HG03175 (cell line): ENCODE data around the gene EHD3.
A peak's percentile ranks its signal among the peaks of the same experiment; 100 is the strongest.

ENCODE experiments used
- ATAC-seq: cut with Tn5 transposase; IDR thresholded peaks from one replicate; pipeline ENCODE4 v1.9.1; 2021; ENCODE audit warnings: mild to moderate bottlenecking, moderate library complexity; ENCODE audit not compliant: unreplicated experiment

EHD3 gene

DNA sequence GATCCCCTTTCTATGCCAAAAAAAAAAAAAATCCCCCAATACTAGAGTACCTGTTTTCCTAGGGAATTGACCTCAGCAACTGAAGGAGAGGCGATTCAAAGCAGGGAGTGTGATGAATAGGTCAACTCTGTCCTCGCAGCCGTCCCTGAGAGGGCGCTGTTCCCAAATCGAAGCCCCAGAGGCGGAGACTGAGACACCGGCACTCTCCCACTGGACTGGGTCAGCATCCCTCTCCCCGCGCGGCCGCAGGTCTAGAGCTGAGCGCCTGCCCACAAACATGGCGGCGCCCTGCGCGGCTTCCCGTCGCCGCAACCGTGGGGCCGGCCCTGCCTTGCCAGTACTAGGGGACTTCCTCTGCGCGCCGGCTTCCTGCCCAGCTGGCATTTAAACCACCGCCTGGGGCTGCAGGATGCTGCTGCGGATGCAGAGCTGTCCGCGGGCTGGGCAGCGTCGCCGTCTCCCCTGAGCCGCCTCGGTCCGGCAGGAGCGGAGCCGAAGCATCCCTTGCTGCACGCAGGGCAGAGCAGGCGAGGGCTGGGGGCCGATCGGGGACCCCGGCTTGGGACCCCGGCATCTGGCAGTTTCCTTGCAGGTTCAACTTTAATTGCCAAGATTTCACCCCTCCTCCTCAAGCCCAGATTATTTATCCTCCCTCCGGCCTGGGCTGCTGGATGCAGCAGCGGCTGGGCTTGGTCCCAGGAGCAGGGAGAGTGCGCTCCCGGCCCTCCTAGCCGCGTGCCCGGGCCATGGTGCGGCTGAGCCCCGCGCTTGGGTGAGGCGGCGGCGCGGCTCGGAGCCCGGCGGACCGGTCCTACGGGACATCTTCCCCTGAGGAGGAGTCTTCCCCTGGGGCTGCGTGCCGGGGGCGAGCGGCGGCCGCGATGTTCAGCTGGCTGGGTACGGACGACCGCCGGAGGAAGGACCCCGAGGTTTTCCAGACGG lies at the start of gene EHD3:
Gene EHD3 (plus strand): TSS at position 412 of the 942 bp plus-strand sequence. CDS start 470 bp downstream, at position 882.
- ATAC-seq = peak; percentile 99

DNA sequence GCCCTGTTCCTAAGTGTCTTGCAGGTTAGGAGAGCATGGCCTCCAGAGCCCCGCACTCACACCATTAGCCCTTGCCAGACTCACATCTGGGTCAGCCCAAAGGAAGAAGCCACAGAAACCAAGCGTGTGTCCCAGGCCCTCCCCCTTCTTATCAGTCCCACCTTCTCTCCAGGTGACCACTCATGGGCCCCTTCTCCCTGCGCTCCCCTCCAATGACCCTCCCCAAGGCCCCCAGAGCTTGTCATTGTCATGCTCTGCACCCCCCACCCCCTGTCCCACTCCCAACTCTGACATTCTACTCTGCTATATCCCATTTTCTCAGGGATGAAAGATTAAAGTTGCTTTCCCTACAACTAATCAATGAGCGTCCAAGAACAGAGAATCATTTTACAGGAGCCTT lies 46.8 kb upstream of the EHD3 start:
- no peak for ATAC-seq

DNA sequence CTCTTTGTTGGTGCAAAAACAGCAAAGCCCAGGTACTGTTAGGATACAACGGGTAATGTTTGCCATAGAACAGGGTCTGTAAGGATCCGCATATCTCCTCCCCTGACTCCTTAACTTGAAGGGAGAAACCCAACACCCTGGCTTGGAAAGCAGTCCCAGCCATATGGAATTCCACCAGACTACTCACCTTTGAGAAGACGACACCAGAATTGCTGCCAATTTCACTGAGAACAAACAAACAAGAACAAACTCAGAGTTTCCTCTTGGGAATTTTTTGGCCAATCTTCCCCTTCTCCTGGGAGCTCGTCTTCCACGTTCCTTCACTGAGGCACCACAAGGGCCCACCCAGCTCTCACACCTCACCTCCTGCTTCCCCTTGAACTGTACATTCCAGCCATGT lies 45.8 kb upstream of the EHD3 start:
- no peak for ATAC-seq

DNA sequence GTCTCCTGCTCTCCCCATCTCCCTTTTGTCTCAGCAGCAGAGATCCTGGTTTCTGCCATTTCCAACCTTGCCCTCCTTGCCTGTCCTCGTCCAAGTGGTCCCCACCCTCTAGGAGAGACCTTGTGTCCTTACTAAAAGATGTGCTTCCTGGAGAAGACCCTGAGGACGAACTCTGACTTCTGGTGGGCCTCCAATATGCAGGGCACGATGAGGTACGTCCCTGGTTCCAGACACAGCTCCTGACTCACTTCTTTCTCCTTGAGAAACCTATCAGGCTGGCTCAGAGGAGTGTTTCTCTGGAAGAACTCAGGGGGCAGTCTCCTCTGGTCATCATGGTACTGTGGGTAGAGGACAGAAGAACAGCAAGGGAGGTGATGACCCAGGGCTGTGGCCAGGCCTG lies 44.8 kb upstream of the EHD3 start:
- ATAC-seq = no peak

DNA sequence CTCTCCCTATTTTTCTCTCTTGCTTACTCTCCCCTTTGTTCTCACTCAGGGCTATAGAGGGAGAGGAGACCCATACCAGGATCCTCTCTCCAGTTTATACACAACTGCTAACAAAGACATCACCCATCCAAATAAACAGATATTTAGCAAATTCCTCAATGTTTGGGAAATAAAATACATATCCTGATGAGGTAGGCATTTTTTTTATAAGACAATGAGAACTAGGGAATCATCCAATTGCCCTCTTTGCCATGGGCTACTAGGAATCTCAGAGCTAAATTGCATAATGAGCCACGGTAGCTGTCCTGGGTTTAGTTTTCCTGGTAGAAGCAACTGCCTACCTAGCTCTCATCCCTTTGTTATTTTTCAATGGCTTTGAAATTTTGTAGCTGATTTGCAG lies 43.8 kb upstream of the EHD3 start:
- ATAC-seq = no peak

DNA sequence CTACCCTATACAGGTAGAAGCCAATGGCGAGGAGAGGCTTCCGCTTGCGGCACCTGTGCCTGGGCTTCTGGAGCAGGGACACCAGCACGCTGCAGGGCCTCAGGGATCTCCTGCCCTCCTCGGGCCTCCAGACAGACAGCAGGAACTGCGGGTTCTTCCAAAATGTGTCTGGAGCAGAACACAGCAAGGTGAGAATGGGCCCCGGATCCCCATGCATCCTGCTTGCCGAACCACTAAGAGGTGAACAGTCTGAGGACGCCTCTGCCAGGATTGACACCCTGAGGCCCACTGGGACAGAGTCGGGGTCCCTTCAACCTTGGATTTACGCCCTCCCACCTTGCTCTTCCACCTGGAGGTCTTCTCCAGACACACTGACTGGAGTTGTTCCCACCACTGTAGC lies 42.0 kb upstream of the EHD3 start:
- no peak for ATAC-seq

DNA sequence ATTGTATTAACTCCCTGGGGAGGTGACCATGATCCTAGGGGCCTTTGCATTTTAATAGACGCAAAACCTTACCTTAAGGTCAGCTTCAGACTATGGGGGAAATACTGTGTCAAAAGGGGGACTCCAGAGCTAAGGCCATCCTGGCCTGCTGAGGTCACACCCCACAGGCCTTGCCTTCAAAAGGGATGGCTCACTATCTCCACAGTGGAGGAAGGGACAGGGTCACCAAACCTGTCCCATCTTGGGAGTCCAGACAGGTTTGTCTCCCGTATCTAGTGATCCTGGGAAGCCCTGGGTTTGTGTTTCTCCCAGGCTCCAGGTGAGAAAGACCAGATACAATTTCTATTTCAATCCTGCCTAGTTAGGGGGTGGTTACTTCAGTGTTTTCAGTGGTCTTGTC lies 41.6 kb upstream of the EHD3 start:
- ATAC-seq = no peak

DNA sequence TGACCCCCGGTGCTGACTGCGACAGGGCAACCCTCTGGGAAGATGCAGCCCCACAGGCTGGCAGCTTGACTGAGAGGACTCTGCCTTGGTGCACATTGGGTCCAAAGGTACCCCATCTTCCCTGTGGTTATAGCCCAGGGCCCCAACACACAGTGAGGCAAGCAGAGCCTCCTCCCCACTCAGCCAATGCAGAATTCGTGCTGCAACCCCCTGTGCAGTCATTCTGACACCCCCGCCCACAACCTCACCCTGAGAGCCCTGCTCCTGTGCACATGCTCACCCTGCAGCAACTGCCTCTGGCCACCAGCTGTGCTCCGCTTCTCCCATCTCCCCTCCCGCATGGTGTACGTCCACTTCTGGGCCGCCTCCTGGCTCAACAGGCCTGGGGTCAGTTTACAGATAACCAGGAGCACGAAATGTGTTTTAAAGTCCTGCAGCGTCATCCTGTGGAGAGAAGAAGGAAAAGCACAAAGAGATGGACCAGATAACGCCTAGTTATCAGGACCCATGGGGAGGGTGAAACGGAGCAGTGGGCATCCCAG lies 41.0 kb upstream of the EHD3 start:
- ATAC-seq = no peak

DNA sequence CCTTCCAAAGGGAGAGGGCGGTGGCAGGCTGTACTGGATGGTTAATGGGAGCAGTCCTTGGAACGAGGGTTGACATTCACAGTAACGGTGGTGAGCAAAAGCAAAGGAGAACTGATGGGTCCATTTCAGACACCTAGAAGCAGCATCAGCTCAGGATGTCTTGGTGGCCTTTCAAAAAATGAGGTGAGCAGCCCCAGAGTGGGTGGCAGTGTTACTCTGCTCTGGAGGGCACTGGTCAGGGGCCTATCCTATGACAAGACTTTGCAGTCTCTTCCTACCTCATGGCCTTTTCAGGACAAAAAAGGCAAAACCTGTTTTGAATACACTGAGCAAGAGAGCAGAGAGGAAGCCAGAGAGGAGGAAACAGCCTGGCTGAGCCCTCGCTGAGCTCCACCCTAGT lies 40.1 kb upstream of the EHD3 start:
- ATAC-seq = no peak

DNA sequence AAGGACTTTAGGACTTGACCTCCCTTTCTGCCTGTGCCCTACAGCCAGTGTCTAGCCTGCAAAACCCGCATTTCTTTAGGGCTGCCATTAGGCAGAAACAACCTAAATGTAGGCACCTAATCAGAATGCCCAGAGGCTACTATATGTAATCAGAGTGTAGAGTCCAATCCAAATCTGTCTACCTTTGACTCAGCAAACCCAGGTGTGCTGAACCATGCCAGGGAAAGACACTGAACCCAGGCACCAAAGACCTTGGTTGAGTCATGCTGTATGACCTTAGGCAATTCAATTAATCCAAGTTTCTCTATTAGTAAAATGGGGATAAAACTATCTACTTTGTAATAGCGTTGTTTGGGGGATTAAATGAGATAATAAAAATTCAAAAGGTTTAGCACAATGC lies 37.3 kb upstream of the EHD3 start:
- ATAC-seq = no peak

DNA sequence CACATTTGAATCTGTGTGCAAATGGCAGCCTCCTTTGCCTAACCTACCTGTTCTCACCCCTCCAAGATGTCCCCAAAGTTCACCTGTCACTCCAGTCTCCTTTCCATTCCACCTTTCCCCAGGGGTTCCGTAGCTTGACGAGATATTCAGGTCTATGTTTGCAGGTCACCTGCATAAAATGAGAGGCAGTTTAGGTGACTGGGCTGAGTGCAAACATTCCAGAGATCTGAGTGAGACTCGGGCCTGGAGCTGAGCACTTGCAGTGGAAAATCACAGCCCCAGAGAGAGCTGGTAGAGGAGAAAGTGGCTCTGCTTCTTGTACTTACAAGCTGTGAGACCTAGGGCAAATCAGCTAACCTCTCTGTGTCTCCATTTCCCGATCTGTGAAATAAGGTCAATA lies 36.8 kb upstream of the EHD3 start:
- ATAC-seq = no peak

DNA sequence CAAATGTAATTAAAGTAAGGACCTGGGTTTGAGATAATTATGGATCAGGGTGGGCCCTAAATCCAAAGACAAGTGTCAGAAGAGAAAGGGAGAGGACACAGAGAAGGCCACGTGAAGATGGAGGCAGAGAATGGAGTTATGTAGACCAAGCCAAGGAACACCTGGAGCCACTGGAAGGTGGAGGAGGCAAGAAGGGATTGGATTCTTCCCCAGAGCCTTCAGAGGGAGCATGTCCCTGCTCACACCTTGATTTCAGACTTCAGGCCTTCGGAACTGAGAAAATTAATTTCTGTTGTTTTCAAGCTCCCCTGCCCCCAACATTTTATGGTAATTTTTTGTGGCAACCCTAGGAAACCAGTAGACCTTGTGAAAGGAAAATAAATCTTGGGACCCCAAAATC lies 36.3 kb upstream of the EHD3 start:
- no peak for ATAC-seq

DNA sequence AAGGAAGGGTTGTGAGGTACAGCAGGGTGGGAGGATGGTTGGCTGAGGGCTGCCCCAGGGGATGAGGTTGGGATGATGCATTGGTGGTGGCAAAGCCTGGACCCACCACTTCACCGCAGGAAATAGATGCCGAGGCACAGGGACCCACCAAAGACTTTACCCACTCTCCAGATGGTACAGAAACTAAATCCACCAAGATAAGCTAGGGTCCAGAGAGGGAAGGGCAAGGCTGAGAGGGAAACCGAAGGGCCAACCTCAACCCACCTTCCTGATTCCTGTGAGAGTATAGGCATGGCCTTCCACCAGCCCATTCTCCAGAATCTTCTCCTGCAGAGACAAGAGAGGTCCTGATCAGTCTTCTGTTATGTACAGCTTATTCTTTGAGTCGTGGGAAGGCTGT lies 34.7 kb upstream of the EHD3 start:
- no peak for ATAC-seq

DNA sequence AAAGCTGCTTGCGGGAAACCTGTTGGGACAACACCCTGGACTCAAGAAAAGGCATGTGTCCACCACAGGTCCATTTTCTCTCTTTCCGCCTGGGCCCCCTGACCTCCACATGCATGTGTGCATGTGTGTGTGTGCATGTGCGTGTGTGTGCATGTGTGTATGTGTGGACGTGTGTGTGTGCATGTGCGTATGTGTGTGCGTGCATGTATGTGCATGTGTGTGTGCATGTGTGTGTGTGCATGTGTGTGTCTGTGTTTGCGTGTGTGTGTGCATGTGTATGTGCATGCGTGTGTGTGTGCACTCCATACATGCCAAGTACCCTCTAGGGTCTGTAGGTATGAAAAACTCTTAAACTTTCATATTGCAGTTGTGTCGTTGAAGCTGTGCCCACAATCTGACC lies 33.0 kb upstream of the EHD3 start:
- no peak for ATAC-seq

DNA sequence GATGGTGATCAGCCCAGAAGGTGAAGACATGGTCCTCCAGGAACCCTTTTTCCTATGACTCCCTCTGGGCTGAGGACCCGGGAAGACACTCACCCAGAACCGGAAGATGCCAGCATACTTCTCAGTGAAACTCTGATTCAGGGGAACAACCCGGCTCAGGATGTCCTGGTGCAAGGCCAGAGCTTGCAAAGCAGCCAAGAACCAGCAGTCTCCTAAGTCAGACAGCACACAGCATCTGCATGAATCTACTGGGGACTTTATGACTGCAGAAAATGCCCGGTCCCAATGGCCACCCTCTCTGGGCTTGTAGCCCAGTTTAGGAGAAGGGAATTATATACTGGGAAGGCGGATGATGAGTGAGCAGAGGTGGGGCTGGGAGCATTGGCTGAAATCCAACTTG lies 31.9 kb upstream of the EHD3 start:
- no peak for ATAC-seq

DNA sequence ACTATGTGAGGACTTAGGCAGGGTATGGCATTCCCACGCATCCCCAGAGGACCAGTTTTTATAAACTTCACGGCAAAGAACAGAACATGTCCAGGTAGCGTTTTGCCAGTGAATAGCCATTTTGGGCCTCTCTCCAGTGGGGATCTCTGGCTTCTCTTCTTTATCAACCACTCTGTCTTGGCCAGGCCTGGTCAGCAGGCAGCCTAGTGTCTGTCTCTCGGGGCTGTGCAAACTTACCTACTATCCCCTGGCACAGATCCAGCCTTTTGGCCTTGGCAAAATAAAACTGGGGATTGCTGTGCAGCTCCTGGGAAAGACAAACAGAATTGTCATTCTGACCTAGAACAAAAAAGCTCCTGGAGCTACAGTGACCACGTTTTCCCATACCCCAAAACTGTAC lies 31.1 kb upstream of the EHD3 start:
- ATAC-seq = no peak

DNA sequence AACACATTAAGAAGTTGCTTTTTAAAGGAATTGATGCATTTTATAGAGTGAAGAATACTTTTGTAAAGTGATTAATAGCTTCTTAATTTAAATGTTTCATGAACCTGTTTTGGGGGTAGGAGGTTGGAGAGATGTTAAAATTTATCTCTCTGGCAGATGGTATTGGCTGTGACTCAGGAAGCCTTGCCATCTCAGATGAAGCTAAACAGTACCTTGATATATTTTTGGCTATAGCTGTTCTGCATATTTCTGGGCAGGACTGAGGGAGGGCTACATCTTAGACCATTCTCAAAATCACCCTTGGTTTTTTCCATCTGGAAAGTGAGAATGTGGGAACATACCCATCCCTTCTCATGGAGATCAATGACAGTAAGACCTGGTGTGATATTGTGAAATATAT lies 30.0 kb upstream of the EHD3 start:
- no peak for ATAC-seq

DNA sequence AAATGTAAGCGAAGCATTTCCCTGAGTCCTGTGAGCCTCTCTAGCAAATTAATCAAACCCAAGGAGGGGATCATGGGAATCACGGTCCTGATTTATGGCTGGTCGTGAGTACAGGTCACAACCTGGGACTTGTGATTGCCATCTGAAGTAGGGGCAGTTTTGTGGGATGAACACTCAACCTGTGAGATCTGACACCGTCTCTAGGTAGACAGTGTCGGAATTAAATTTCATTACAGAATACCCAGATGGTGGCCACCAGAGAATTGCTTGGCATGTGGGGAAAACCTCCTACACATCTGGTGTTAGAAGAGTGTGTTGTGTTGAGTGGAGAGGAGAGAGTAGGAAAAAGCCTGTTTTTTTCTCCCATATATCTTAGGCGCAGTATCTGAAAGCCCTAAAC lies 29.2 kb upstream of the EHD3 start:
- no peak for ATAC-seq

DNA sequence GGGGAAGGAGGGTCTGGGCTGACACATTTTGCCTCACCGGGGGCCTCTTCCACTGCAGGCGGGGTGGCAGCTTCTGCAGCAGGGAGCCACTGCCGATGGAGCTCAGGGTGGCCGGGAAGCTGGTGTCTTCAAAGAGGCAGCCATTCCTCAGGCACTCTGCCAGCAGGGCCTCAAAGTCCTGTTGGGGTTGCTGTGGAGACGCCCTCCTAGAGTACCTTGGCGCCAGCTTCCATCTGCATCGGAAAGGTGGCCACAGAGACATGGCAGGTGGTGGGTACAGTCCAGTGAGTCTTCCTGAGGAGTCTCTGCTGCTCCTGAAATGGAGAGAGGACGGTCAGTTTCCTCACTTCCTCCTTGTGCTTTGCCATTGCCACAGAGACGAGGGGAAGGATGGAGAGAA lies 28.8 kb upstream of the EHD3 start:
- ATAC-seq = no peak

DNA sequence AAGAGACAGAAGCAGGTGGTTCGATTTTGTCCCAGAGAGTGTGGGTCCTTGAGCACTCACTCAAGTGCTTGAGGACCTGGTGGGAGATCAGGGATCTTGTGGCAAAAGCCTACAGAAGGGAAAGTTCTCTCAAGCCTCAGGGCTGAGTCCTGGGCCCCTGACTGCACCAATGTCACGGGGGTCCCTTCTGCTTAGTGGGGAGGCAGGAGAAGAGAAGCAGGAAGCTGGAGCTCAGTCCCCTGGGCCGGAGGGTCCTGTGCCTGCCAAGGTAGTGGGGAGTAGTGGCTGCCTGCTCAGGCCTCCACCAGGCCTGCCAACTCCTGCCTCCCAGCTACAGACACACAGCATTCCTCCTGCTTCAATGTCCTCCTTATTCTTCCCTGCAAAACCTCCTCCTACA lies 28.3 kb upstream of the EHD3 start:
- ATAC-seq = no peak

DNA sequence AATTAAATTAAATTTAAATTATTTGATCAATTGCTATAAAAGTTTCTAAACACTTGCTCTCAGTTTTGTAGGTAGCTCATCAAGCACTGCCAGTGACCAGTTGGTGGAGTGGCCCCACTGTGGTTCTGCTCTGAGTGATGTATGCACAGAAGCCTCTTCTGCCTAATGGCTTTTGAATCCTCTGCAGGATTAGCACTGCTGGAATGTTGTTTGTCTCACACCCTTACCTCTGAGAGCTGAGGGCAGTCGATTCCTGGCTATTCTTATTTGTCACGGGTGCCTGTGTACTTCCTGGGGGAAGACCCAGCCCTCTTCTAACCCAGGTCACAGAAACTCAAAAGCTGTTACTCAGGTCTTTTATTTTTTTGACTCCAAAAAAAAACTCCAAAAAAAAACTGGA lies 26.2 kb upstream of the EHD3 start:
- no peak for ATAC-seq

DNA sequence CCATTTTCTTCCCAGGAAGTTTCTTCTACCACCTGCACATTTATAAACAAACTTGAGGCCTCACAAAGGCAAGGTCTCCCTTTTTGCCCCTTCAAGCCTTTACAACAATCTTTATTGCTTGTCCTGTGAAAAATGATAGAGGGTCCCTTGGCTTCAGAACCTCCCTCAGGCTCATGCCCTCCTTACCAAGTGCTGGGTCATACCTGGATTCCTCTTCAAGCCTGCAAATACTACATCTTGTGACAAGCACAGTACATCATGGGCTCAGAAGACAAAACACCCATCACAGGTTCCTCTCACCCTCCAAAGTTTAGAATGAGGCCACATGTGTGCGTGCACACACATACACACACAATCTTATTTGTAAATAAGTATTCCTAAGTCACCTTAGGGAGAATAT lies 25.7 kb upstream of the EHD3 start:
- ATAC-seq = no peak
